Measurements from ENCODE around the gene SHISAL1. TPM values are rescaled to one million over a fixed set of nuclear protein-coding genes. Genes with fewer than 3 reads are reported as not detected.

The SHISAL1 gene
- total and polyA plus RNA-seq, 2 donors (not counting 3 experiments of a cell fraction or from before 2014, with no cell fraction given): 0.01 to 0.07 TPM

- H3K9me1 ChIP-seq (replicated peaks; ENCODE audit: control insufficient read depth, extremely low read depth, insufficient read depth, low read length): no peaks in the 10 kb centered on the region
- DNase-seq (ENCODE audit: low read depth, low spot score) (peak; percentile 7), FAIRE-seq (no peak)
- no peak overlapping the region for H2AFZ ChIP-seq (ENCODE audit: low read depth, low read length)
- no peak overlapping the region for H3K27ac ChIP-seq (ENCODE audit: insufficient read depth, low read depth, low read length)
- no TSS peak for BruUV-seq (replicated peaks)
- H3K9ac ChIP-seq (replicated peaks; ENCODE audit: extremely low read depth, insufficient read depth, low read length): no peak overlapping the region
- H3K4me2 ChIP-seq (ENCODE audit: insufficient read depth, low read length): no peak overlapping the region
- no peak overlapping the region for H3K4me3 ChIP-seq (replicated peaks in 1 of 3; ENCODE audit: insufficient read depth in 1 of 3, low read depth in 1 of 3, low read length in 3 of 3)
- no peaks in the 10 kb centered on the region for H4K20me1 ChIP-seq (replicated peaks; ENCODE audit: control insufficient read depth, extremely low read depth, insufficient read depth, low read length)
- H3K4me1 ChIP-seq (ENCODE audit: control insufficient read depth, extremely low read depth, insufficient read depth, low read length): no peaks in the 10 kb centered on the region
- TF ChIP-seq MAX (IDR thresholded peaks at IDR 0.05; ENCODE audit: insufficient read depth, insufficient read length): no peak
- no peak for TF ChIP-seq POLR2AphosphoS5 (IDR thresholded peaks at IDR 0.05; ENCODE audit: insufficient read depth, low read depth, low read length)
- no peak for TF ChIP-seq POLR2A (IDR thresholded peaks at IDR 0.05; ENCODE audit: low read depth, low read length)
- no peak for TF ChIP-seq EZH2 (IDR thresholded peaks at IDR 0.05; ENCODE audit: borderline replicate concordance, low read depth, low read length, severe bottlenecking)
- no peak for TF ChIP-seq GATA2 (IDR thresholded peaks at IDR 0.05; ENCODE audit: insufficient read depth, insufficient read length, low read depth, low read length)
- TF ChIP-seq JUN (IDR thresholded peaks at IDR 0.05; ENCODE audit: borderline replicate concordance, insufficient read depth, insufficient read length, low read depth): no peak
- no peak for TF ChIP-seq FOS (IDR thresholded peaks at IDR 0.05; ENCODE audit: borderline replicate concordance, insufficient read depth, low read length)
- no peaks in the 10 kb centered on the region for H3K79me2 ChIP-seq (ENCODE audit: control insufficient read depth, insufficient read depth, low read length)
- H3K36me3 ChIP-seq (ENCODE audit: control insufficient read depth in 2 of 2, extremely low read depth in 1 of 2, insufficient read depth in 2 of 2, low read length in 2 of 2): no peaks in the 10 kb centered on the region
- POLR2A ChIA-PET: no interaction called here
- CTCF ChIA-PET: no interaction called here
- intact Hi-C loops (cut with micrococcal nuclease) (no loop called here), dilution Hi-C loops (cut with MboI; ENCODE audit: extremely low pct_ligation_motif_present, low sequenced_read_pairs) (no loop called here)
- H3K9me3 ChIP-seq (replicated peaks; ENCODE audit: control insufficient read depth, insufficient read depth, low read length): no peaks in the 10 kb centered on the region
- no peaks in the 10 kb centered on the region for H3K27me3 ChIP-seq (ENCODE audit: control insufficient read depth in 2 of 2, insufficient read depth in 2 of 2, low read length in 2 of 2)
Measured at GRCh38 chr22:44311855-44312170, 938 bp downstream of the SHISAL1 start.

GRCh38 chr22:44311104-44311854, 1.5 kb downstream of the SHISAL1 start:
- POLR2A ChIA-PET: no interaction called here
- dilution Hi-C loops (cut with MboI; ENCODE audit: extremely low pct_ligation_motif_present, low sequenced_read_pairs) (no loop called here), intact Hi-C loops (cut with micrococcal nuclease) (no loop called here)
- FAIRE-seq (no peak), DNase-seq (ENCODE audit: low read depth, low spot score) (no peak)
- H4K20me1 ChIP-seq (replicated peaks; ENCODE audit: control insufficient read depth, extremely low read depth, insufficient read depth, low read length): no peaks in the 10 kb centered on the region
- BruUV-seq (replicated peaks): no TSS peak
- CTCF ChIA-PET: no interaction called here
- no peak overlapping the region for H3K27ac ChIP-seq (ENCODE audit: insufficient read depth, low read depth, low read length)
- H3K27me3 ChIP-seq (ENCODE audit: control insufficient read depth in 2 of 2, insufficient read depth in 2 of 2, low read length in 2 of 2): no peaks in the 10 kb centered on the region
- H3K36me3 ChIP-seq (ENCODE audit: control insufficient read depth in 2 of 2, extremely low read depth in 1 of 2, insufficient read depth in 2 of 2, low read length in 2 of 2): no peaks in the 10 kb centered on the region
- H3K9me1 ChIP-seq (replicated peaks; ENCODE audit: control insufficient read depth, extremely low read depth, insufficient read depth, low read length): no peaks in the 10 kb centered on the region
- H2AFZ ChIP-seq (ENCODE audit: low read depth, low read length): no peak overlapping the region
- no peak for TF ChIP-seq CTCF (IDR thresholded peaks at IDR 0.05; ENCODE audit: extremely low read depth in 1 of 2, insufficient read depth in 1 of 2, low read depth in 1 of 2, low read length in 2 of 2)
- TF ChIP-seq FOS (IDR thresholded peaks at IDR 0.05; ENCODE audit: borderline replicate concordance, insufficient read depth, low read length): no peak
- no peak for TF ChIP-seq EZH2 (IDR thresholded peaks at IDR 0.05; ENCODE audit: borderline replicate concordance, low read depth, low read length, severe bottlenecking)
- TF ChIP-seq POLR2A (IDR thresholded peaks at IDR 0.05; ENCODE audit: low read depth, low read length): no peak
- H3K4me3 ChIP-seq (replicated peaks in 1 of 3; ENCODE audit: insufficient read depth in 1 of 3, low read depth in 1 of 3, low read length in 3 of 3): no peak overlapping the region
- no peak overlapping the region for H3K4me2 ChIP-seq (ENCODE audit: insufficient read depth, low read length)
- no peaks in the 10 kb centered on the region for H3K79me2 ChIP-seq (ENCODE audit: control insufficient read depth, insufficient read depth, low read length)
- no peaks in the 10 kb centered on the region for H3K9me3 ChIP-seq (replicated peaks; ENCODE audit: control insufficient read depth, insufficient read depth, low read length)
- H3K9ac ChIP-seq (replicated peaks; ENCODE audit: extremely low read depth, insufficient read depth, low read length): no peak overlapping the region
- no peaks in the 10 kb centered on the region for H3K4me1 ChIP-seq (ENCODE audit: control insufficient read depth, extremely low read depth, insufficient read depth, low read length)
